GM06990 (cell line): ENCODE data around the gene GRIA4.
"Not testable (repeated sequence)": the region's sequence is repeated elsewhere in the genome, so short reads cannot be mapped to it uniquely, and the experiment has no call there.

ENCODE experiments used
- DNase-seq: peaks from one replicate; pipeline ENCODE4 v3.0.0-alpha.2; 2011; ENCODE audit not compliant: insufficient read length; ENCODE audit errors: extremely low read depth
- H3K27me3 ChIP-seq: replicated peaks from 2 replicates; pipeline ENCODE4 v1.6.0; 2011; ENCODE audit warnings: low read length; ENCODE audit not compliant: control insufficient read depth, insufficient read depth
- H3K36me3 ChIP-seq: 2 replicates; pipeline ENCODE4 v1.5.1; 2011; ENCODE audit warnings: low read length; ENCODE audit not compliant: control insufficient read depth, insufficient read depth
- H3K4me3 ChIP-seq: replicated peaks from 2 replicates; pipeline ENCODE4 v1.5.1; 2011; ENCODE audit warnings: low read depth, mild to moderate bottlenecking, control low read depth, low read length
- CTCF ChIP-seq: IDR thresholded peaks from 2 replicates; pipeline ENCODE4 v1.5.1; 2011; ENCODE audit warnings: low read length, control low read depth, mild to moderate bottlenecking, inconsistent platforms; ENCODE audit not compliant: insufficient read depth, poor library complexity, severe bottlenecking

Gene GRIA4

GRCh38 chr11:105783216-105783615, 173.3 kb downstream of the GRIA4 start:
- no peak for DNase-seq
- TF ChIP-seq CTCF, result no peak
- H3K36me3 ChIP-seq, result no peaks in the 10 kb centered on the region
- H3K27me3 ChIP-seq, result no peaks in the 10 kb centered on the region
- H3K4me3 ChIP-seq, result no peak overlapping the region

GRCh38 chr11:105785850-105786249, 176.0 kb downstream of the GRIA4 start:
- not testable (repeated sequence) for H3K36me3 ChIP-seq, DNase-seq, H3K27me3 ChIP-seq, H3K4me3 ChIP-seq

GRCh38 chr11:105786741-105787140, 176.9 kb downstream of the GRIA4 start:
- DNase-seq, result no peak
- no peak overlapping the region for H3K4me3 ChIP-seq
- no peaks in the 10 kb centered on the region for H3K27me3 ChIP-seq
- no peaks in the 10 kb centered on the region for H3K36me3 ChIP-seq
- TF ChIP-seq CTCF, result no peak

- Histone ChIP-seq H3K36me3 (no peaks in the 10 kb centered on the region), H3K27me3 (no peaks in the 10 kb centered on the region), H3K4me3 (no peak overlapping the region)
- DNase-seq, result no peak
- no peak for TF ChIP-seq CTCF
These were observed 179.9 kb downstream of the GRIA4 start for GRCh38 chr11:105789579-105790420.

- H3K27me3 ChIP-seq, result no peaks in the 10 kb centered on the region
- no peak for TF ChIP-seq CTCF
- H3K4me3 ChIP-seq, result no peak overlapping the region
- no peaks in the 10 kb centered on the region for H3K36me3 ChIP-seq
- no peak for DNase-seq
These were observed 181.0 kb downstream of the GRIA4 start for GRCh38 chr11:105790840-105791239.

- TF ChIP-seq CTCF, result no peak
These were observed 183.2 kb downstream of the GRIA4 start for GRCh38 chr11:105793092-105793491.

More at GRCh38 chr11:105793092-105793491, 183.2 kb downstream of the GRIA4 start:
- Histone ChIP-seq H3K36me3 (no peaks in the 10 kb centered on the region), H3K4me3 (no peak overlapping the region), H3K27me3 (no peaks in the 10 kb centered on the region)
- DNase-seq, result no peak
